Hippocampal formation (tissue), 2 donors: ENCODE results near the gene STIP1.
A peak's percentile ranks its signal among the peaks of the same experiment; 100 is the strongest.
"Not testable (repeated sequence)": the region's sequence is repeated elsewhere in the genome, so short reads cannot be mapped to it uniquely, and the experiment has no call there.

Experiments
- DNase-seq, 2 donors: peaks; one replicate each; lab custom pipeline; 2025; lab: John Stamatoyannopoulos, UW

STIP1 gene

GRCh38 chr11:64237484-64237951 lies 51.5 kb downstream of the STIP1 start:
- DNase-seq, result no peak

- DNase-seq, result no peak
These were observed 52.1 kb downstream of the STIP1 start for GRCh38 chr11:64238076-64238475.

GRCh38 chr11:64238999-64239398 lies 53.0 kb downstream of the STIP1 start:
- DNase-seq, result peak in 1 of 2 donors; percentile 16

GRCh38 chr11:64239662-64240434 lies 53.9 kb downstream of the STIP1 start:
- DNase-seq, result no peak

- peak; percentile 92 to 99 for DNase-seq
These were observed 54.7 kb downstream of the STIP1 start, which contains the start of gene FKBP2 for GRCh38 chr11:64240435-64241240. FKBP2 (plus strand) TSS chr11:64241095; CDS start chr11:64242388, 1,293 bp downstream.

- peak; percentile 98 to 100 for DNase-seq
These were observed 55.2 kb downstream of the STIP1 start for GRCh38 chr11:64241241-64241490.

- DNase-seq, result no peak
These were observed 55.8 kb downstream of the STIP1 start for GRCh38 chr11:64241491-64242374.

- DNase-seq, result no peak
These were observed 57.4 kb downstream of the STIP1 start for GRCh38 chr11:64243236-64243854.

GRCh38 chr11:64244107-64244506 lies 58.1 kb downstream of the STIP1 start:
- DNase-seq, result no peak

GRCh38 chr11:64244966-64245365 lies 59.0 kb downstream of the STIP1 start:
- no peak for DNase-seq

GRCh38 chr11:64245401-64245796 lies 59.4 kb downstream of the STIP1 start:
- peak; percentile 6 to 28 for DNase-seq

- peak in 1 of 2 donors; percentile 21 for DNase-seq
These were observed 60.0 kb downstream of the STIP1 start for GRCh38 chr11:64245797-64246620.

- not testable (repeated sequence) for DNase-seq
These were observed 60.6 kb downstream of the STIP1 start for GRCh38 chr11:64246621-64246870.

GRCh38 chr11:64246871-64247728 lies 61.1 kb downstream of the STIP1 start, which contains the start of gene PPP1R14B:
PPP1R14B (minus strand) TSS chr11:64246943; CDS start chr11:64246673, 270 bp downstream.
- peak; percentile 58 to 82 for DNase-seq

- DNase-seq, result no peak
These were observed 62.0 kb downstream of the STIP1 start for GRCh38 chr11:64247729-64248531.

GRCh38 chr11:64248578-64248977 lies 62.6 kb downstream of the STIP1 start:
- no peak for DNase-seq

GRCh38 chr11:64249038-64249437 lies 63.1 kb downstream of the STIP1 start:
- no peak for DNase-seq

GRCh38 chr11:64249563-64250414 lies 63.8 kb downstream of the STIP1 start:
- DNase-seq, result no peak
